Measurements from ENCODE around the gene CFAP92.

The CFAP92 gene

DNA sequence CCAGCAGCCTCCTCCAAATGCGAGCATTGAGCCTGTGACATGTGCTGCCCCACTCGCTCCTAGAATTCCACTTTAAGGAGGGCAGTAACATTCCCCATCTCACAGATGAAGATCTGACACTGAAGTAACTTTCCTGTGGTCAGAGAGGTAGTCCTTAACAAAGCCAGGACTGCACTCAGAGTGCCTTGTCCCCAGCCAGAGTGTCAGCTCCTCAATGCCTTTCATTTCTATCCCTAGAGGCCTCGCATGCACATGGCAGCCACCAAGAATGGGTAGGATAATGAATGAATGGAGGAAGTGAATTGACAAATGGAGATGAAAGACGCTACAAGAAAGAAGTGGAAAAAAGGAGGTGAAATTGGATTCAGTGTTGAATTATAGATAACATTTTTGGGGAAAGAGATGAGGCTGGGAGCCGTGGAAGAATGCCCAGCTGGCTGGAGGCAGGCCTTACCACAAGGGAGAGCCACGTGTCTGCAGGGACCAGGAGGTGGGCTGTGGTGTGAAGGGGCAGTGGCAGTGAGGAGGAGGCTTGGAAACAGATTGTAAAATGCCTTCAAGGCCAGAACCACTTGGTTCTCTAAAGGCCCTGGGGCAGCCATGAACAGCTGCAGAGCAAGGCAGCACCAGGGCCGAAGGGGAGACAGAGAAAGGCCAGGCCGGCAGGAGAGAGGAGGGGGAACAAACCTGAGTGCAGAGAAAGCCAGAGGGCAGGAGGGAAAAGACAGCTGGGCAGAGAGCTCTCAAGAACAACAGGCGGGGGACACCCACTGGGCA, 10.4 kb downstream of the CFAP92 start:
- DNase-seq = no peak

DNA sequence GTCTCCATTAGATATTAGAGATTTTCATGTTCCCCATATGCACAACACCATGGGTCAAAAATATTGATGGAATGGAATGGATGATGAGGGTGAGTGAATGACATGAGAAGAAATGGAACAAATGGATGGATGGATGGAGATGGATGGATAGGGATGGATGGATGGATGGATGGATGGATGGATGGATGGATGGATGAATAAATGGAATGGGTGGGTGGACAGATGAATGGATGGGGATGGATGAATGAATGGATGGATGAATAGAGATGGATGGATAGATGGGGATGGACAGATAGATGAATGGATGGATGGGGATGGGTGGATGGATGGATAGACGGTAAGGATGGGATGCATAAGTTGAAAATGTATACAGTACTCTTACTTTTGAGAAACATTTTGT, 18.6 kb downstream of the CFAP92 start:
- DNase-seq = no peak

DNA sequence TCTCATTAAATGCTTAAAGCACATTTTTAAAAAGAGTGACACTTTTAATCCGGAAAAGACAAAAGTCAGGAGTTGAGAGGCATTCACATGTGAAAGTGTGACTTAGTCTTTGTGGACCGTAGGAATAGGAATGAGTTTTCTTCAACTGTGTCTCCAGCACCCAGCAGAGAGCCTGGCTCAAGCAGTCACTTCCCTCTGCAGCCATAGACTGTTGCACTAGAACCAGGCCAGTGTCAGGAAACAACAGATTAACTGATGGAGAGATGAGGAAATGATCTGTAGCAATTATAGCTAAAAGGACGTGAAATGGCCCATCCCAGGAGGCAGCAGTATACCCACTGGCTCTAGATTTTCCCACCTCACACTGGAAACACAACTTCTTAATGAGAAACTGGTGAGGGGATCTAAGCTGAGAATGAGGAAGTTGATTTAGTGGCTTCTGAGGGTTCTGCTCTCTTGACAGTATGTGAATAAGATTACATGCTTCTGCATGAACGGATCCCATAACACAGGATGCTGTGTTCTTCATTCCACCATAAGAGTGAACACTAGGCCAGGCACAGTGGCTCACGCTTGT, 19.8 kb downstream of the CFAP92 start:
- DNase-seq = no peak

GRCh38 chr3:128971421-128972100, 22.3 kb downstream of the CFAP92 start:
- no peak for DNase-seq

- DNase-seq = peak in 1 of 2 experiments; percentile 36
Measured at GRCh38 chr3:128970740-128971047, 23.2 kb downstream of the CFAP92 start.

DNA sequence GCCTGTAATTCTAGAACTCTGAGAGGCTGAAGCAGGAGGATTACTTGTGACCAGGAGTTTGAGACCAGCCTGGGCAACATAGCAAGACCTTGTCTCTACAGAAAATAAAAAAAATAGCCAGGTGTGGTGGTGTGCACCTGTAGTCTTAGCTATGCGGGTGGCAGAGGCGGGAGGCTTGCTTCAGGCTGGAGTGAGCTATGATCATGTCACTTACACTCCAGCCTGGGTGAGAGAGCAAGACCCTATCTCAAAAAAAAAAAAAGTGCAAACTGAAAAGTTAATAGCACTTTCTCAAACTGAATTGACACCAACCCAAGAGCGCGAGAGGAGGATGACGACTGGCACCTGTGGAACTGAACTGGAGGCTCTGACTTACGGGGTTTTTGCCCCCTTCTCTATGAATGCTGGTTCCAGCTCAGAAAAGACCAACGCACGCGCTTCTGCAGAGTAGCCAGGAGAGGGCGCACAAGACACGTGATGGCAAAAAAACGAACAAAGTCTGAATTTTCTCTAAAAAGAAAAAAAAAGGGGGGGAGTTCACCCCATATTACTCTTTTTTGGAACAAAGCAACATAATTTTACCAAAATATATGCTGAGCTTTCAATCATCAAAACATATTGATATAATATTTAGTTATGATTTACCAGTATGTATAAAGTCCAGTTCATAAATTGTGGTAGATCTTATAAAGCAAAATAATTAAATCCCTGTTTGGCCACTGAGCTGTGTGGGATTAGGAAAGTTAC, 23.7 kb downstream of the CFAP92 start:
- peak; percentile 73 to 74 for DNase-seq

DNA sequence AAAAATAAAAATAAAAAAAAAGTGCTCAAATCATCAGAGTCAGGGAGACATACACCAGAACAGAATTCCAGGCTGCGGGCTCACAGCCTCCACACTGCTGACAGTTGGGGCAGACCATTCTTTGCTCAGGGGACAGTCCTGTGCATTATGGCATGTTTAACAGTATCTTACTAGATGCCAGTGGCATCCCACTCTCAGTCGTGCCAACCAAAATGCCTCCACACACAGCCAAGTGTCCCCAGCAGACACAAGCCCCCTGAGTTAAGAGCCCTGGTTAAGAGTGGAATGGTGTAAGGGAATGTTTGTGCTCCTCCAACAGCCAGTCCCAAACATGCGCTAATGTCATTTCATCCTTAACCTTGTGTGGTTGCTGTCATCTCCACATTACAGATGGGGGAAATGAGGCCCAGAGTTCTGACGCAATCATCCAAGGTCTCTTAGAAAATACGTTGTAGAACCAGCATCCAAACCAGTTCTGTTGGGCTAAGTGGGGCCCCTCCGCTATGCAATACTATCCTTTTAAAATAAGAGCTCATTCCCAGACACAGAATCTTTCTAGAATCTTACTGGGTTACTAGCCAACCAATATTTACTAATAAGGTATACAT, 26.0 kb downstream of the CFAP92 start:
- DNase-seq = no peak

DNA sequence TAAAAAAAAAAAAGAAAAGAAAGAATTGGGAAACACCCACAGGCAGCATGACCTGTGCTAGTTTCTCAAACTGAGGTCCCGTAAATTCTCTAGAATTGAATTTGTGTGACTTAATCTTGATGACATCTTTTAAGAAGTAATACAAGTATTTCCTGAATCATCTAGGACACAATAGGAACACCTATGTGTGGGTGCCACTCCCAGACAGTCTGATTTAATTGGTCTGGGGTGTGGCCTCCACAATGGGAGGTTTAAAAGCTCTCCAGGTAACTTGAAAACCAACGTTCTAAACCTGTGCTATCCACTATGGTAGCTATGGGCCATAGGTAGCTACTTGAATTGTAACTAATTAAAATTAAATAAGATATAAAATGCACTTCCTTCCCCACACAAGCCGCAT, 28.1 kb downstream of the CFAP92 start:
- DNase-seq = no peak

DNA sequence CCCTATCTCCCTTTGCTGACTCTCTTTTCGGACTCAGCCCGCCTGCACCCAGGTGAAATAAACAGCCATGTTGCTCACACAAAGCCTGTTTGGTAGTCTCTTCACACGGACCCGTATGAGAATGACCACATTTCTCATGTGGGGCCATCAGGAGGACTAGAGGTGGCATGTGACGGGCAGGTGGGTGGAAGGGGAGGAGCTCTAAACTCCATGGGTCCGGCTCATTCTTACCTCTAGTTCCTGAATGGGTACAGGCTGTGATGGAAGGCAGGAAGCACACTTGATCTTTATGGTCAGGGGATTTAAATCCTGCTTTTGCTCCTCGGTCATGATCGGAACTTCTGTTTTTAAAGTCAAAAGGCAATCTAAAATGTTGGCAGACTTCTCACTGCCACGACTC, 28.6 kb downstream of the CFAP92 start:
- DNase-seq = no peak

GRCh38 chr3:128956440-128956839, 37.4 kb downstream of the CFAP92 start:
- DNase-seq = no peak

- peak in 1 of 2 experiments; percentile 26 for DNase-seq
Measured at GRCh38 chr3:128950223-128950938, 43.5 kb downstream of the CFAP92 start.

GRCh38 chr3:128949158-128949557, 44.7 kb downstream of the CFAP92 start:
- no peak for DNase-seq

DNA sequence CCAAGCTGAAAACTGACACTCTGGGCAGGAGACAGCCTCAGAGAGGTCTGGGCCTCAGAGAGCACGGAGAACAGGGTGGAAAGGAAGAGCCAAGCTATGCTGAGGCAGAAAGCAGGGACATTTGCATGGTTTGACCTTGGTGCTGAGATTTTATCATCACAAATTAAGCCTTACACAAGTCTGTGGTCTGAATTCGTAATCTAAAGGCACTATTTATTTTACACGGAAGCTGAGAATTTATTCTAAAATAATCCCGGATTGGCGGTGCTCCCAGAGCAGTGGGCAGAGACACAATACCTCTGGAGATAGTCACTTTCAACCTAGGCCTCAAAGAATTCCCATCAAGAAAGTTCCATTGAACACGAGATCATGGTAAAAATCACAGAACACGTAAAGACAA, 47.5 kb downstream of the CFAP92 start:
- no peak for DNase-seq

- DNase-seq = no peak
Measured at GRCh38 chr3:128945878-128946175, 48.0 kb downstream of the CFAP92 start.

DNA sequence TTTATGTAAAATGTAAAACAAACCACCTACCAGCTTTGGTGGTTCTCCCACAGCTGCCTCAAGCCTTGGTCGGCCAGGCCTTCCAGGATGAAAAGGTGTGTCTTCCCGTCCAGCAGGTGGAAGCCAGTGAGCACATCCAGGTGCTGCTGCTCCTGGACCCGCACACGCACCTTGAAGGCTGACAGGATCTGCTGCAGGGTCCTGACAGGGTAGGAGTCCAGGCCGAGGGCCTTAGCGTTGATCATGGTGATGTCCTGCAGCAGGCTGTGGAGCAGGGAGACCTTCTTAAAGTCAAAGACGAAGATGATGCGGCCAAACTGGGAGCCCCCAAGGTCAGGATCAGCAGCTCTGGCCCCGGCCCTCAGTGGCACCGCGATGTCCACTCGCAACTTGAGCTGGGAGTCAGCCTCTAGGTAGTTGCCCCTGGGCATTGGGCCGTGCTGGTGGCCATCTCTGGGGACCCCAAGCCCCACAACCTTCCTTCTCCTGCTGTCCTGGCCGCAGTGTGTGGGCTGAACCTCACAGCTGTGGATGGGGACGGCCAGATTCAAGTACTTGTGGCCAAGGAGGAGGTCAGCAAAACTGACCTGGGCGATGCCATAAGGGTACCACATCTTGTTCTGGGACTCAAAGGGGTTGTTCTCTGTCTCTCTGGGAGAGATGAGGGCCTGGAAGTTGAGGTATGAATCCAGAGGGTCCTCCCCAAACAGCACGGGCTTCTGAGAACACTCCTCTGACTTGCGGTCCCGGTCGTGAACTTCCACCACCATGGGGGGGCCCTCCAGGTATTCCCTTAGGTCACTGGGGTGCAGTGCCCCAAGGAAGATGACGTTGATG, 48.6 kb downstream of the CFAP92 start:
- no peak for DNase-seq

- DNase-seq = no peak
Measured at GRCh38 chr3:128942161-128942952, 51.5 kb downstream of the CFAP92 start.

GRCh38 chr3:128940252-128940651, 53.6 kb downstream of the CFAP92 start:
- DNase-seq = no peak

- DNase-seq = no peak
Measured at GRCh38 chr3:128936341-128936740, 57.5 kb downstream of the CFAP92 start.

DNA sequence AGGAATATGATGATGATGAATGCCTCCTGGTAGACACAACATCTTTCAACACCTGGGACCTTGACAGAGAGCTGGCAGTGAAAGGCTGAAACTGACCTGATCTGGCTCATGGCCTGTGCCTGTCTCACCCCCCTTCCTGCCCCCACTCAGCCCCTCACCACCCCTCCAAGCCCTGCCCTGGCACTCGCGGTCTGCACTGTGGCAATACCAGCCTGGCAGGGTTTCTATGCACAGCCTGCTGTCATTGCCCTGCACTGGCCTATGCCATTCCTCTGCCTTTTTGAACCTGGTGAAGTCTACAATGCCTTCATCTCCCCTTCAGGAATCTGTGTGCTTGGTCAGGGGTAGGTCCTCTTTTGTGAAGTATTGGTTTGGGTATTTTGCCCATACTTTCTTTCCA, 58.0 kb downstream of the CFAP92 start:
- no peak for DNase-seq

- no peak for DNase-seq
Measured at GRCh38 chr3:128933922-128934253, 60.0 kb downstream of the CFAP92 start.
